ENCODE measurements around the gene SIPA1L3.
"Not testable (repeated sequence)": the region's sequence is repeated elsewhere in the genome, so short reads cannot be mapped to it uniquely, and the experiment has no call there.

Gene SIPA1L3

GRCh38 chr19:38023671-38024541 lies 116.9 kb downstream of the SIPA1L3 start:
- DNase-seq (ENCODE audit: low read depth), result no peak

GRCh38 chr19:38024992-38025908 lies 118.2 kb downstream of the SIPA1L3 start:
- DNase-seq (ENCODE audit: low read depth), result no peak

GRCh38 chr19:38025909-38026307 lies 118.9 kb downstream of the SIPA1L3 start:
- no peak for DNase-seq (ENCODE audit: low read depth)

- no peak for DNase-seq (ENCODE audit: low read depth)
These were observed 122.0 kb downstream of the SIPA1L3 start for GRCh38 chr19:38028913-38029510.

GRCh38 chr19:38030001-38030400 lies 123.0 kb downstream of the SIPA1L3 start:
- DNase-seq (ENCODE audit: low read depth), result not testable (repeated sequence)

- DNase-seq (ENCODE audit: low read depth), result no peak
These were observed 123.8 kb downstream of the SIPA1L3 start for GRCh38 chr19:38030686-38031422.

GRCh38 chr19:38031423-38031770 lies 124.4 kb downstream of the SIPA1L3 start:
- no peak for DNase-seq (ENCODE audit: low read depth)

- DNase-seq (ENCODE audit: low read depth), result no peak
These were observed 125.1 kb downstream of the SIPA1L3 start for GRCh38 chr19:38032151-38032550.

- no peak for DNase-seq (ENCODE audit: low read depth)
These were observed 125.9 kb downstream of the SIPA1L3 start for GRCh38 chr19:38032951-38033350.

GRCh38 chr19:38033658-38034491 lies 126.9 kb downstream of the SIPA1L3 start:
- DNase-seq (ENCODE audit: low read depth), result no peak

- DNase-seq (ENCODE audit: low read depth), result no peak
These were observed 127.5 kb downstream of the SIPA1L3 start for GRCh38 chr19:38034492-38034860.

GRCh38 chr19:38035515-38036495 lies 128.8 kb downstream of the SIPA1L3 start:
- no peak for DNase-seq (ENCODE audit: low read depth)

- no peak for DNase-seq (ENCODE audit: low read depth)
These were observed 130.0 kb downstream of the SIPA1L3 start for GRCh38 chr19:38036707-38037611.

- no peak for DNase-seq (ENCODE audit: low read depth)
These were observed 133.0 kb downstream of the SIPA1L3 start for GRCh38 chr19:38039966-38040365.

- no peak for DNase-seq (ENCODE audit: low read depth)
These were observed 135.1 kb downstream of the SIPA1L3 start for GRCh38 chr19:38042132-38042531.

- DNase-seq (ENCODE audit: low read depth), result no peak
These were observed 136.7 kb downstream of the SIPA1L3 start for GRCh38 chr19:38043649-38044144.

- DNase-seq (ENCODE audit: low read depth), result no peak
These were observed 137.5 kb downstream of the SIPA1L3 start for GRCh38 chr19:38044267-38045111.

Measured in stimulated activated CD8-positive, alpha-beta memory T cell treated with anti-CD3 and anti-CD28 coated beads, Interleukin-7, amount 100 ng/mL, for 24 hours (primary cell).